DOHH2 (cell line): Measurements from ENCODE around the gene GATB.

Experiments
- H3F3A ChIP-seq: fragments of 200-600 bp; sonication (generic), shearing (Covaris generic); 2 replicates; pipeline ENCODE4 v1.6.0; 2016; ENCODE audit warnings: antibody characterized with exemption, mild to moderate bottlenecking; ENCODE audit not compliant: control insufficient read depth, insufficient read depth
- H3K27ac ChIP-seq: fragments of 200-600 bp; sonication (generic); 2 replicates; pipeline ENCODE4 v1.5.1; 2014; ENCODE audit warnings: low read depth, mild to moderate bottlenecking, low read length, moderate library complexity
- H3K27me3 ChIP-seq: fragments of 200-600 bp; sonication (generic); 2 replicates; pipeline ENCODE4 v1.6.1; 2014; ENCODE audit warnings: mild to moderate bottlenecking, low read length, mixed read lengths; ENCODE audit not compliant: control insufficient read depth
- H3K36me3 ChIP-seq: fragments of 200-600 bp; sonication (generic); 2 replicates; pipeline ENCODE4 v1.6.1; 2014; ENCODE audit warnings: mild to moderate bottlenecking, low read length, moderate library complexity, mixed read lengths; ENCODE audit not compliant: control insufficient read depth
- H3K4me1 ChIP-seq: fragments of 200-600 bp; sonication (generic); 2 replicates; pipeline ENCODE4 v1.6.1; 2014; ENCODE audit warnings: mild to moderate bottlenecking, low read length, mixed read lengths; ENCODE audit not compliant: control insufficient read depth
- H3K4me2 ChIP-seq: fragments of 200-600 bp; sonication (generic); 2 replicates; pipeline ENCODE4 v1.6.0; 2014; ENCODE audit warnings: mild to moderate bottlenecking, low read length, moderate library complexity
- H3K4me3 ChIP-seq: fragments of 200-600 bp; sonication (generic); 2 replicates; pipeline ENCODE4 v1.5.1; 2014; ENCODE audit warnings: mild to moderate bottlenecking, low read length, mixed read lengths
- H3K79me2 ChIP-seq: fragments of 200-600 bp; sonication (generic); 2 replicates; pipeline ENCODE4 v1.6.1; 2014; ENCODE audit warnings: mild to moderate bottlenecking, low read length, mixed read lengths; ENCODE audit not compliant: control insufficient read depth
- H3K9me2 ChIP-seq: fragments of 200-600 bp; sonication (generic); replicated peaks from 2 replicates; pipeline ENCODE4 v1.6.1; 2014; ENCODE audit warnings: mild to moderate bottlenecking, low read length, mixed read lengths; ENCODE audit not compliant: control insufficient read depth
- H3K9me3 ChIP-seq: fragments of 200-600 bp; sonication (generic); 2 replicates; pipeline ENCODE4 v1.6.1; 2014; ENCODE audit warnings: antibody characterized with exemption, low read length, mixed read lengths; ENCODE audit not compliant: control insufficient read depth, insufficient read depth
- H4K20me1 ChIP-seq: fragments of 200-600 bp; sonication (generic); 2 replicates; pipeline ENCODE4 v1.6.0; 2014; ENCODE audit warnings: low read depth, mild to moderate bottlenecking, antibody characterized with exemption, low read length, moderate library complexity; ENCODE audit not compliant: control insufficient read depth, insufficient read depth
- EZH2phosphoT487 ChIP-seq: fragments of 200-600 bp; sonication (generic); IDR thresholded peaks from 2 replicates; pipeline ENCODE4 v1.6.1; 2017; ENCODE audit warnings: borderline replicate concordance, mild to moderate bottlenecking, antibody characterized with exemption, low read length, moderate library complexity, mixed read lengths
- TF ChIP-seq, protein P1 (sequence below): fragments of 200-600 bp; sonication (generic); IDR thresholded peaks from one replicate; pipeline ENCODE4 v1.5.1; 2014; ENCODE audit warnings: antibody characterized with exemption, mild to moderate bottlenecking, low read depth, low read length; ENCODE audit not compliant: poor library complexity, severe bottlenecking

GATB gene

DNA sequence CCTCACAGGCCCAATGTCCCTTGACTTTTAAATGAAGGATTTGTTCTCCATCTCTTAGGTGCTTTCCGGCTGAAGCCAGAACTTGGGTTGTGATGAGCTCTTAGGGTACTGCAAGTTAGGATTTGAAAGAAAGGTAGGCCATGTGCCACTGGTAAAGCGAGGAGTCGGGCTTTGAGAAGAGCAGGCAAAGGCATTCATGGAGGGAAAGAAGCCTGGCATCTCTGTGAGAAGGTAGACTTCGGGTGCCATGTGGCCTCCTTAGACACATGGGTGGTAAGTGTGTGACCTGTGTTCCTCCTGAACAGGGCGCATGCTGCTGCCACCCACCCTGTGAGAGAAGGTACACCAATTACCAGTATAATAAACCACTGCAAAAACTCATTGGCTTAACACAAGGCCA is 102.9 kb downstream of the GATB start:
- no peaks in the 10 kb centered on the region for H3F3A ChIP-seq
- H3K27me3 ChIP-seq: no peaks in the 10 kb centered on the region
- no peaks in the 10 kb centered on the region for H3K9me2 ChIP-seq
- H3K4me1 ChIP-seq: 0 out of 2 replicates have a peak, but pooled peaks cover 3% of the 10 kb centered on the region
- TF ChIP-seq, protein P1, sequence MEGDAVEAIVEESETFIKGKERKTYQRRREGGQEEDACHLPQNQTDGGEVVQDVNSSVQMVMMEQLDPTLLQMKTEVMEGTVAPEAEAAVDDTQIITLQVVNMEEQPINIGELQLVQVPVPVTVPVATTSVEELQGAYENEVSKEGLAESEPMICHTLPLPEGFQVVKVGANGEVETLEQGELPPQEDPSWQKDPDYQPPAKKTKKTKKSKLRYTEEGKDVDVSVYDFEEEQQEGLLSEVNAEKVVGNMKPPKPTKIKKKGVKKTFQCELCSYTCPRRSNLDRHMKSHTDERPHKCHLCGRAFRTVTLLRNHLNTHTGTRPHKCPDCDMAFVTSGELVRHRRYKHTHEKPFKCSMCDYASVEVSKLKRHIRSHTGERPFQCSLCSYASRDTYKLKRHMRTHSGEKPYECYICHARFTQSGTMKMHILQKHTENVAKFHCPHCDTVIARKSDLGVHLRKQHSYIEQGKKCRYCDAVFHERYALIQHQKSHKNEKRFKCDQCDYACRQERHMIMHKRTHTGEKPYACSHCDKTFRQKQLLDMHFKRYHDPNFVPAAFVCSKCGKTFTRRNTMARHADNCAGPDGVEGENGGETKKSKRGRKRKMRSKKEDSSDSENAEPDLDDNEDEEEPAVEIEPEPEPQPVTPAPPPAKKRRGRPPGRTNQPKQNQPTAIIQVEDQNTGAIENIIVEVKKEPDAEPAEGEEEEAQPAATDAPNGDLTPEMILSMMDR: no peak
- no peak for TF ChIP-seq EZH2phosphoT487
- H3K79me2 ChIP-seq: no peaks in the 10 kb centered on the region
- H3K4me3 ChIP-seq: no peak overlapping the region
- H4K20me1 ChIP-seq: no peaks in the 10 kb centered on the region
- no peaks in the 10 kb centered on the region for H3K9me3 ChIP-seq
- no peak overlapping the region for H3K4me2 ChIP-seq
- H3K36me3 ChIP-seq: no peaks in the 10 kb centered on the region
- no peak overlapping the region for H3K27ac ChIP-seq

DNA sequence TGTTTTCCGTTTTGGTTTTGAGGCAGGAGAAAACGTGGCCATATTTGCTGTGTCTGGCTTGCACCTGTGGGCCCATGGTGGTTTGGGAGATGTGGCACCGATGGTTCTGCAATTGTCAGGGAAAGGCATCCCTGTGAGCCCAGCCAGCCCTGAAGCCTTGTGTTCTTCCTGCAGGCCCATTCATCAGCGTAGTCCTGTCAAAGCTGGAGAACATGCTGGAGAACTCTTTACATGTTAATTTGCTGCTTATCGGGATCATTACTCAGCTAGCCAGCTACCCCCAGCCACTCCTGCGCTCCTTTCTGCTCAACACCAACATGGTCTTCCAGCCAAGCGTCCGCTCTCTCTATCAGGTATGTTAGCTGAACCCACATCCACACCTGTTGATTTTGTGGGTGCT is 104.7 kb downstream of the GATB start:
- no peaks in the 10 kb centered on the region for H3K9me3 ChIP-seq
- H3K4me1 ChIP-seq: 0 out of 2 replicates have a peak, but pooled peaks cover 3% of the 10 kb centered on the region
- H3K36me3 ChIP-seq: no peaks in the 10 kb centered on the region
- no peaks in the 10 kb centered on the region for H4K20me1 ChIP-seq
- H3F3A ChIP-seq: no peaks in the 10 kb centered on the region
- no peaks in the 10 kb centered on the region for H3K27me3 ChIP-seq
- no peak overlapping the region for H3K4me3 ChIP-seq
- TF ChIP-seq, protein P1: no peak
- no peak for TF ChIP-seq EZH2phosphoT487
- H3K4me2 ChIP-seq: no peak overlapping the region
- H3K79me2 ChIP-seq: no peaks in the 10 kb centered on the region
- no peak overlapping the region for H3K27ac ChIP-seq
- H3K9me2 ChIP-seq: no peaks in the 10 kb centered on the region

DNA sequence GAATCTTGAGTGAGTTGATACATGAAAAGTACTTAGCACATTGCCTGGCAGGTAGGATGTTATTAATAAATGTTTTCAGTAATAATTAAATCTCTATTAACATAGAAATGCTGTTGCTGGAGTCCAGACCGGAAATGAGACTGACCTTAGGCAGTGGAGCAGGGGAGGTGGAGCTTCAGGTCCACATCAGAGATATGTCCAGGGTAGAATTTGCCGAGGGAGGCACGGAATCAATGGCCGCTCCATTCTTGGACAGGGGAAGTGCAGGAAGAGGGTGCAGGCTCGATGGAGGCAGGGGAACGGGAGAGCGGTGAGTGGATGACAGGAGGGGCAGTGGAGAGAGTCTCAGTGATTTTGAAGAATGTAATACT is 107.3 kb downstream of the GATB start:
- H3K9me2 ChIP-seq: no peaks in the 10 kb centered on the region
- H4K20me1 ChIP-seq: no peaks in the 10 kb centered on the region
- H3F3A ChIP-seq: no peaks in the 10 kb centered on the region
- no peaks in the 10 kb centered on the region for H3K27me3 ChIP-seq
- no peaks in the 10 kb centered on the region for H3K36me3 ChIP-seq
- no peaks in the 10 kb centered on the region for H3K4me1 ChIP-seq
- no peak overlapping the region for H3K4me2 ChIP-seq
- TF ChIP-seq EZH2phosphoT487: no peak
- TF ChIP-seq, protein P1: no peak
- no peaks in the 10 kb centered on the region for H3K9me3 ChIP-seq
- H3K27ac ChIP-seq: no peak overlapping the region
- H3K4me3 ChIP-seq: no peak overlapping the region
- no peaks in the 10 kb centered on the region for H3K79me2 ChIP-seq
